SK-N-SH treated with all-trans-retinoic acid at 6 μM for 48 hours (cell line): Measurements from ENCODE around the gene CELF5.

ENCODE experiments used
- ATAC-seq: fragments of 200-7000 bp; cut with Tn5 transposase; 3 replicates; pipeline ENCODE4 v1.9.1; 2020; ENCODE audit warnings: mild to moderate bottlenecking, moderate library complexity
- ARNTL ChIP-seq: fragments of 450-650 bp; formaldehyde crosslinking; IDR thresholded peaks from 2 replicates; pipeline ENCODE4 v1.5.0; 2020; ENCODE audit warnings: low read depth, mild to moderate bottlenecking, moderate library complexity, borderline replicate concordance
- BACH2 ChIP-seq: fragments of 250-450 bp; sonication (Bioruptor Pico); IDR thresholded peaks from 2 replicates; pipeline ENCODE4 v1.9.0; 2021; ENCODE audit warnings: mild to moderate bottlenecking, borderline replicate concordance
- CREB5 ChIP-seq: fragments of 250-450 bp; sonication (Bioruptor Pico); IDR thresholded peaks from 2 replicates; pipeline ENCODE4 v1.5.1; 2020; ENCODE audit warnings: low read depth, mild to moderate bottlenecking, moderate library complexity
- CSDC2 ChIP-seq: fragments of 250-450 bp; sonication (Bioruptor Pico); IDR thresholded peaks from 2 replicates; pipeline ENCODE4 v1.5.0; 2020; ENCODE audit warnings: mild to moderate bottlenecking, moderate library complexity
- ESRRG ChIP-seq: fragments of 250-450 bp; sonication (Bioruptor Pico); IDR thresholded peaks from 2 replicates; pipeline ENCODE4 v1.6.1; 2021; ENCODE audit warnings: mild to moderate bottlenecking
- GLIS3 ChIP-seq: fragments of 250-450 bp; sonication (Bioruptor Pico); IDR thresholded peaks from 2 replicates; pipeline ENCODE4 v1.5.0; 2020; ENCODE audit warnings: mild to moderate bottlenecking, moderate library complexity
- ISL1 ChIP-seq: fragments of 250-450 bp; sonication (Bioruptor Pico); IDR thresholded peaks from 2 replicates; pipeline ENCODE4 v2.1.2; 2022; ENCODE audit warnings: mild to moderate bottlenecking, moderate library complexity
- OSR1 ChIP-seq: fragments of 250-450 bp; sonication (Bioruptor Pico); IDR thresholded peaks from 2 replicates; pipeline ENCODE4 v1.8.0; 2022; ENCODE audit warnings: moderate library complexity, mild to moderate bottlenecking, inconsistent platforms
- PATZ1 ChIP-seq: fragments of 250-450 bp; sonication (Bioruptor Pico); IDR thresholded peaks from 2 replicates; pipeline ENCODE4 v1.8.0; 2020; ENCODE audit warnings: mild to moderate bottlenecking, moderate library complexity, borderline replicate concordance
- POU6F1 ChIP-seq: fragments of 250-450 bp; sonication (Bioruptor Pico); IDR thresholded peaks from 2 replicates; pipeline ENCODE4 v1.8.0; 2021; ENCODE audit warnings: low read depth, mild to moderate bottlenecking, moderate library complexity, borderline replicate concordance
- RARB ChIP-seq: fragments of 250-450 bp; sonication (Bioruptor Pico); IDR thresholded peaks from 2 replicates; pipeline ENCODE4 v1.8.0; 2021; ENCODE audit warnings: mild to moderate bottlenecking, moderate library complexity
- SNAI2 ChIP-seq: fragments of 250-450 bp; sonication (Bioruptor Pico); IDR thresholded peaks from 2 replicates; pipeline ENCODE4 v1.5.0; 2020; ENCODE audit warnings: mild to moderate bottlenecking, moderate library complexity
- TCF4 ChIP-seq: fragments of 250-450 bp; sonication (Bioruptor Pico); IDR thresholded peaks from 2 replicates; pipeline ENCODE4 v1.8.0; 2021; ENCODE audit warnings: mild to moderate bottlenecking, moderate library complexity, borderline replicate concordance
- TOX ChIP-seq: fragments of 250-450 bp; sonication (Bioruptor Pico); IDR thresholded peaks from 2 replicates; pipeline ENCODE4 v1.8.0; 2021; ENCODE audit warnings: mild to moderate bottlenecking, moderate library complexity, borderline replicate concordance
- TSHZ2 ChIP-seq: fragments of 250-450 bp; sonication (Bioruptor Pico); IDR thresholded peaks from 2 replicates; pipeline ENCODE4 v1.5.0; 2020; ENCODE audit warnings: mild to moderate bottlenecking, moderate library complexity
- ZC3H10 ChIP-seq: fragments of 250-450 bp; sonication (Bioruptor Pico); IDR thresholded peaks from 2 replicates; pipeline ENCODE4 v1.5.1; 2021; ENCODE audit warnings: mild to moderate bottlenecking, moderate library complexity
- ZFP3 ChIP-seq: fragments of 250-450 bp; sonication (Bioruptor Pico); IDR thresholded peaks from 2 replicates; pipeline ENCODE4 v1.5.0; 2020; ENCODE audit warnings: mild to moderate bottlenecking, moderate library complexity
- ZFP30 ChIP-seq: fragments of 450-650 bp; formaldehyde crosslinking; IDR thresholded peaks from 2 replicates; pipeline ENCODE4 v1.5.0; 2022; ENCODE audit warnings: mild to moderate bottlenecking, moderate library complexity
- ZNF70 ChIP-seq: fragments of 450-650 bp; formaldehyde crosslinking; IDR thresholded peaks from 2 replicates; pipeline ENCODE4 v1.5.0; 2020; ENCODE audit warnings: mild to moderate bottlenecking, moderate library complexity
- ZNF8 ChIP-seq: fragments of 450-650 bp; formaldehyde crosslinking; IDR thresholded peaks from 2 replicates; pipeline ENCODE4 v1.5.0; 2020; ENCODE audit warnings: mild to moderate bottlenecking, moderate library complexity

Gene CELF5

GRCh38 chr19:3192684-3193083 lies 31.8 kb upstream of the CELF5 start (continued):
- TF ChIP-seq RARB (CRISPR knock-in tag) (no peak), OSR1 (CRISPR knock-in tag) (no peak), ESRRG (CRISPR knock-in tag) (no peak), ISL1 (CRISPR knock-in tag) (no peak), SNAI2 (CRISPR knock-in tag) (no peak), ZFP30 (CRISPR knock-in tag) (no peak), GLIS3 (no peak), ZFP3 (no peak)

- TF ChIP-seq POU6F1 (no peak), GLIS3 (no peak), ZFP3 (no peak), ISL1 (CRISPR knock-in tag) (no peak), ZC3H10 (CRISPR knock-in tag) (no peak), ARNTL (no peak), TOX (CRISPR knock-in tag) (no peak), ZFP30 (CRISPR knock-in tag) (no peak), ZNF8 (no peak), CSDC2 (CRISPR knock-in tag) (no peak), CREB5 (no peak), RARB (CRISPR knock-in tag) (no peak), OSR1 (CRISPR knock-in tag) (no peak), SNAI2 (CRISPR knock-in tag) (no peak), ESRRG (CRISPR knock-in tag) (no peak), TSHZ2 (CRISPR knock-in tag) (no peak), TCF4 (CRISPR knock-in tag) (no peak), ZNF70 (CRISPR knock-in tag) (no peak), BACH2 (CRISPR knock-in tag) (no peak), PATZ1 (no peak)
- no peak for ATAC-seq
Measured at GRCh38 chr19:3193256-3194105, 31.0 kb upstream of the CELF5 start.

- ATAC-seq, result no peak
- TF ChIP-seq ZFP3 (no peak), ZNF8 (no peak), TSHZ2 (CRISPR knock-in tag) (no peak), GLIS3 (no peak), BACH2 (CRISPR knock-in tag) (no peak)
Measured at GRCh38 chr19:3194106-3195087, 30.1 kb upstream of the CELF5 start.
